Duodenal mucosa (tissue), 2 donors: ENCODE results near the gene BSG.
"Not testable (repeated sequence)": the region's sequence is repeated elsewhere in the genome, so short reads cannot be mapped to it uniquely, and the experiment has no call there.

ENCODE experiments used
- H3K27ac ChIP-seq: one replicate; pipeline ENCODE4 v1.7.0; 2013; ENCODE audit warnings: low read depth, low read length
- H3K27me3 ChIP-seq, 2 donors: one replicate each; pipeline ENCODE4 v1.7.0; 2013; ENCODE audit warnings: low read length in 2 of 2, control low read depth in 1 of 2; ENCODE audit not compliant: insufficient read depth in 2 of 2, control insufficient read depth in 1 of 2
- H3K36me3 ChIP-seq, 2 donors: one replicate each; pipeline ENCODE4 v1.7.0; 2013; ENCODE audit warnings: low read length in 2 of 2, control low read depth in 1 of 2; ENCODE audit not compliant: insufficient read depth in 2 of 2, control insufficient read depth in 1 of 2
- H3K4me1 ChIP-seq, 2 donors: one replicate each; pipeline ENCODE4 v1.7.0; 2013; ENCODE audit warnings: low read length in 2 of 2, control low read depth in 1 of 2; ENCODE audit not compliant: insufficient read depth in 2 of 2, control insufficient read depth in 1 of 2
- H3K4me3 ChIP-seq, 2 donors: one replicate each; pipeline ENCODE4 v1.7.0; 2013; ENCODE audit warnings: low read length in 2 of 2, low read depth in 1 of 2
- H3K9ac ChIP-seq, 2 donors: one replicate each; pipeline ENCODE4 v1.7.0; 2013; ENCODE audit warnings: low read length in 2 of 2, low read depth in 1 of 2
- H3K9me3 ChIP-seq, 2 donors: one replicate each; pipeline ENCODE4 v1.7.0; 2013; ENCODE audit warnings: low read length in 2 of 2, control low read depth in 1 of 2; ENCODE audit not compliant: control insufficient read depth in 1 of 2

BSG gene

GRCh38 chr19:620166-620862 lies 47.9 kb downstream of the BSG start:
- Histone ChIP-seq H3K9ac (no peak overlapping the region), H3K4me1 (no peaks in the 10 kb centered on the region), H3K36me3 (peaks cover 17 to 52% of the 10 kb centered on the region in 2 donors), H3K4me3 (no peak overlapping the region), H3K27me3 (no peaks in the 10 kb centered on the region), H3K27ac (no peak overlapping the region), H3K9me3 (no peaks in the 10 kb centered on the region)

- H3K27me3 ChIP-seq, H3K4me1 ChIP-seq, H3K4me3 ChIP-seq, H3K27ac ChIP-seq, H3K9ac ChIP-seq, H3K9me3 ChIP-seq: not testable (repeated sequence)
- peaks cover 18 to 58% of the 10 kb centered on the region in 2 donors for H3K36me3 ChIP-seq
These were observed 48.8 kb downstream of the BSG start for GRCh38 chr19:621191-621590.

GRCh38 chr19:621819-622218 lies 49.4 kb downstream of the BSG start:
- Histone ChIP-seq H3K27ac (no peak overlapping the region), H3K9ac (no peak overlapping the region), H3K4me1 (no peaks in the 10 kb centered on the region), H3K27me3 (no peaks in the 10 kb centered on the region), H3K4me3 (no peak overlapping the region), H3K36me3 (peaks cover 18 to 58% of the 10 kb centered on the region in 2 donors), H3K9me3 (no peaks in the 10 kb centered on the region)

- Histone ChIP-seq H3K36me3 (peaks cover 18 to 58% of the 10 kb centered on the region in 2 donors), H3K9ac (no peak overlapping the region), H3K27me3 (no peaks in the 10 kb centered on the region), H3K27ac (no peak overlapping the region), H3K9me3 (no peaks in the 10 kb centered on the region), H3K4me3 (no peak overlapping the region), H3K4me1 (no peaks in the 10 kb centered on the region)
These were observed 50.3 kb downstream of the BSG start for GRCh38 chr19:622666-623065.

- Histone ChIP-seq H3K4me3 (no peak overlapping the region), H3K36me3 (peaks cover 18 to 57% of the 10 kb centered on the region in 2 donors)
These were observed 51.0 kb downstream of the BSG start for GRCh38 chr19:623175-623916.

GRCh38 chr19:623974-624373 lies 51.6 kb downstream of the BSG start:
- Histone ChIP-seq H3K9ac (no peak overlapping the region), H3K4me3 (no peak overlapping the region), H3K36me3 (peaks cover 12 to 56% of the 10 kb centered on the region in 2 donors), H3K27me3 (no peaks in the 10 kb centered on the region), H3K27ac (no peak overlapping the region), H3K9me3 (no peaks in the 10 kb centered on the region), H3K4me1 (no peaks in the 10 kb centered on the region)

More at GRCh38 chr19:623175-623916, 51.0 kb downstream of the BSG start:
- H3K4me1 ChIP-seq = no peaks in the 10 kb centered on the region
- H3K27me3 ChIP-seq = no peaks in the 10 kb centered on the region
- no peak overlapping the region for H3K9ac ChIP-seq
- H3K9me3 ChIP-seq = no peaks in the 10 kb centered on the region
- H3K27ac ChIP-seq = no peak overlapping the region

- Histone ChIP-seq H3K4me1 (no peaks in the 10 kb centered on the region), H3K9ac (no peak overlapping the region), H3K27ac (no peak overlapping the region), H3K36me3 (peaks cover 9 to 52% of the 10 kb centered on the region in 2 donors), H3K9me3 (no peaks in the 10 kb centered on the region), H3K27me3 (no peaks in the 10 kb centered on the region), H3K4me3 (no peak overlapping the region)
These were observed 52.2 kb downstream of the BSG start for GRCh38 chr19:624433-625109.

- H3K27me3 ChIP-seq = no peaks in the 10 kb centered on the region
- no peak overlapping the region for H3K27ac ChIP-seq
- H3K4me3 ChIP-seq = no peak overlapping the region
- H3K9ac ChIP-seq = no peak overlapping the region
- no peaks in the 10 kb centered on the region for H3K9me3 ChIP-seq
- H3K36me3 ChIP-seq = peaks cover 6 to 50% of the 10 kb centered on the region in 2 donors
- H3K4me1 ChIP-seq = no peaks in the 10 kb centered on the region
These were observed 52.9 kb downstream of the BSG start for GRCh38 chr19:625257-625656.

GRCh38 chr19:626566-626965 lies 54.2 kb downstream of the BSG start:
- peaks cover 4 to 49% of the 10 kb centered on the region in 2 donors for H3K36me3 ChIP-seq
- not testable (repeated sequence) for H3K27me3 ChIP-seq, H3K27ac ChIP-seq, H3K9ac ChIP-seq, H3K4me1 ChIP-seq, H3K9me3 ChIP-seq, H3K4me3 ChIP-seq

GRCh38 chr19:628168-628567 lies 55.8 kb downstream of the BSG start:
- Histone ChIP-seq H3K36me3 (peaks cover 4 to 38% of the 10 kb centered on the region in 2 donors), H3K9ac (no peak overlapping the region), H3K9me3 (no peaks in the 10 kb centered on the region), H3K4me1 (peaks cover 7 to 8% of the 10 kb centered on the region in 2 donors), H3K27me3 (no peaks in the 10 kb centered on the region), H3K27ac (no peak overlapping the region), H3K4me3 (no peak overlapping the region)
